IPS-NIHi7 (cell line): ENCODE data around the gene TTPAL.

ENCODE experiments used
- DNase-seq: peaks from one replicate; pipeline ENCODE4 v3.0.0; 2012; ENCODE audit warnings: mixed read lengths; ENCODE audit errors: extremely low spot score

The TTPAL gene

DNA sequence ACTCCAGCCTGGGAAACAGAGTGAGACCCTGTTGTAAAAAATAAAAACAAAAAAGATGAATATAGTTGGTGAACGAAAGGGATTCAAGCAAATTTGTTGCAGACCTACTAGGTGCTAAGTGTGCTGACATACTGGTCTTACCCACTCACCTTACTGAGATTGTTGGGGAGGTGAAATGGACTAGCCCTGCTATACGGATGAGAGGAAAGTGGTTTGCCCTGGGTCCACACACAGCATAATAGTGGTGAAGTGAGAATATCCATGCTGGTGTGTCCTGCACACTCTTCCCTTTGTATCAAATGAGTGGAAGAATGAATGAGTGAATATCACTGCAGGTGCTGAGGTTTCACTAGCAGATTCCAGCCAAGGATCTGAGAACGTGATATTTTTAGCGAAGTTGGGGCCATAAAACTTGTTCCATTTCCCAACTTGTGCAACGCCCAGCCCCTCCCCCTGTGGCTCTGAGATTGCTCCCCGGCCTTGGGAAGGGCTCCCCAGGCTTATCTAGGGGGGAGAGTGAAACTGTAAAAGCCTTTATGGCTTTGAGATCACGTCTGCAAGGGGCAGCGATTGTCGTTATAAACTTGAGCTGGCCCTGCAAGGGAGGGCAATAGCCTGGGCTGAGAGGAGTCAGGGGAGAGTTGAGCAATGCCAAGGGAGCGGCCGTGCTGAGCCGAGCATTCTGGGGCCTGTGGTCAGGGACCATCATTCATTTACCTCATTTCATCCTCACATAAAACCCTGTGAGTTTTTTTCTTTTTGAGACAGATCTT, 33.2 kb upstream of the TTPAL start:
- no peak for DNase-seq

DNA sequence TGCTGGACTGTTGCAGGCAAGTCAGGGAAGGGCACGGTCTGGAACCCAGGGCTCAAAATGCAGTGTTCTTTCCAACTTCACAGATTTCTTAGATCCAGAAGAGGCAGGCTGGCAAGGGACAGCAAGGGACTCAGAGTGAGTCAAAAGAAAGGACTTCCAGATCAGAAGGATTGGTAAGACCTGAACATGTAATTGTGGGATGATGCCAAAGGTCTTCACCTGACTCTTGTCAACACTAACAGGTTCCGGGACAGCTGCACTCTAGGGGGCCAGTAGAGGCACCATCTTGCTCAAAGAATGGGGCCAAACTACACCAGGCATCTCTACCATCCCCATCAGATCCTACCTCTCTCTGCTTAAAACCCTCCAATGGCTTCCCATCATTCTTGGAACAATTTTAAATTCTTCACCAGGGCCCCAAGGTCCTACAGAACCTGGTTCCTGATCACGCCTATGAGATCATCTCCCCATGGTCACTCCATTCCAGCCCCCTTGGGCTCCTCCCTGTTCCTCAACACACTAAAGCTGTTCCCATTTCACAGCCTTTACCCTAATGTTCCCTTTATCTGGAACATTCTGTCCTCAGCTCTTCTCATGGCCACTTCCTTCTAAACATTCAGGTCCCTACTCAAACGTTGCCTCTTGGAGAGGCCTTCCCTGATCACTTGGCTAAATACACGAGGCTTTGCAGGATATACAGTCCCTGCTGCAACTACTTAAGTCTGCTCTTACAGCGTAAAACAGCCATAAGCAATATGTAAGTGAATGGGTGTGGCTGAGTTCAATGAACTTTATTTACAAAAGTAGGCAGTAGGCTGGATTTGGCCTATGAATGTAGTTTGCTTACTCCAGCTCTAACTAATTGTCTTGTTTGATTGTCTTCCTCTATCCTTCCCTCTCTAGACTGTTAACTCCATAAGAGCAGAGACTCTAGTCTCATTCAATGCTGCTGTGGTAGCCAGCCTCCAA, 29.6 kb upstream of the TTPAL start:
- no peak for DNase-seq

DNA sequence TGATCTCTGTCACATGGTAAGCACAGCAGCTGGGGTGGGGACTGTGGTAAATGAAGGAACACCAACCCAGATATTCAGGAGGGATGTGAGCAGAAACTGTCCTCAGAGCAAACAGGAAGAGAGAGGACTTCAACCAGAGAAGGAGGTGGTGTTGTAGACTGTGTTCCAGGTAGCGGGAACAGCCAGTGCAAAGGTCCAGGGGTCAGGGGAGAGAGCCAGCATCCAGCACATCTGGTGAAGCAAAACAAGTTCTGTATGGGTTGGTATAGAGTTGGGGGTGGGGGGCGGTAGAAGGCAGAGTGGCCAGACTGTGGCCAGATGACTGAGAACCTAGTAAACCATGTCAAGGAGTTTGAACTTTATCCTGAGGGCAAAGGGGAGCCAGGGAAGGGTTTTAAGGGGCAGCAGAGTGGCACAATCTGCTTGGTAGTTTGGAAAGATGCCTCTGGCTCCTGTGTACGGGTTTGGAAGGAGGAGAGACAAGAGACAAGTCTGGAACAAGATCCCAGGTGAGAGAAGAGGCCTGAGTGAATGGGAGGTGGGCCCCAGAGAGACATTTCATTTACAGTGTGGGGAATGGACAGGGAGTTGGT, 27.8 kb upstream of the TTPAL start:
- DNase-seq, result no peak

DNA sequence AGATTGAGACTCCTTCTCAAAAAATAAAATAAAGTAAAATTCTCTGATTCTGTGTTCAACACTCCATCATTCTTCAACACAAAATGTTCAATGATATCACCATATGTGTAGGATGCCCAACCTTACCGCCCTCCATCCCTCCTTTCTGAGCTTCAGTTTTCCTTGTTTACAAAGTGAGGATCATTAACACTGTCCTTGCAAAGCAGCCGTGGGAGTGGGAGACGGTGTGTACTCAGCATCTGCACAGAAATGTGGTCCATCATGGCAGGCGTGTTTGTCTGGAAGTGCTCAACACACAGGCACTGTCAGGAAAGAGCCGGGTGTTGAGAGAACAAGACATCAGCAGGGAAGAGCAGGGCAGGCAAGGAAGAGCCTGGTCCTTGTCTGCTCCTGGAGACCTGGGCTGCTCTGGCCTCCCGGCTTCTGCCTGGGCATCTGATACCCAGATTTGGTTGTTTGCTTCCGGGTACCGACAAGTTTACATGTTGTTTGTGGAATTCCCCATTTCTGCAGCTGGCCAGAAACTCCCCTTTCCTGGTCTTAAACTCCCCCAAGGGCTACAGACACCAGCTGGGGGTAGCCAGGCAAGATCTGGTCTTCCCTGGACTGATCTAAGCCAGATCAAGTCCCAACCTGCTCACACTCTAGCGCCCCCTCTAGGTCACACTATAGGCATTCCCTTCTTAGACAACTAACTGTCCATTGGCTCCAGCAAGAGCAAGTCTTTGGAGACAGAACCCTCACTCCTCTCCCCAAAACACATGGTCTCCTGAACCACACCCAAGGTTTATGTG, 26.7 kb upstream of the TTPAL start:
- peak; percentile 86 for DNase-seq

DNA sequence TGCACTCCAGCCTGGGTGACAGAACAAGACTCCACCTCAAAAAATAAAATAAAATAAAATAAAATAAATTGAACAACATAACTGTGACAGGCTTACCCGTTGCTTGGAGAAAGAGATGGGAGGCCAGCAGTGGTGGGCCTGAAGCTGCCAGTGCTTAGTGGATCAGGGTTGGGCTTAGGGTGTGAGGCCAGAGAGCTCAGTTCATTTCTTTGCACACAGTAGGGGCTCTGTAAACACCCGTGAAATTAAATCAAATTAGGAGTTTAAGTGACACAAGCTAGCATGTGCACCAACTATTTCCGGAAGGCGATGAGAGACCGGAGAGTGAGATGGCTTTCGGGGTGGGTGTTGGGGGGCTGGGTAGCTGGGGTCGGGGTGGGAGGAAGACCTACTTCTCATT, 25.8 kb upstream of the TTPAL start:
- no peak for DNase-seq

DNA sequence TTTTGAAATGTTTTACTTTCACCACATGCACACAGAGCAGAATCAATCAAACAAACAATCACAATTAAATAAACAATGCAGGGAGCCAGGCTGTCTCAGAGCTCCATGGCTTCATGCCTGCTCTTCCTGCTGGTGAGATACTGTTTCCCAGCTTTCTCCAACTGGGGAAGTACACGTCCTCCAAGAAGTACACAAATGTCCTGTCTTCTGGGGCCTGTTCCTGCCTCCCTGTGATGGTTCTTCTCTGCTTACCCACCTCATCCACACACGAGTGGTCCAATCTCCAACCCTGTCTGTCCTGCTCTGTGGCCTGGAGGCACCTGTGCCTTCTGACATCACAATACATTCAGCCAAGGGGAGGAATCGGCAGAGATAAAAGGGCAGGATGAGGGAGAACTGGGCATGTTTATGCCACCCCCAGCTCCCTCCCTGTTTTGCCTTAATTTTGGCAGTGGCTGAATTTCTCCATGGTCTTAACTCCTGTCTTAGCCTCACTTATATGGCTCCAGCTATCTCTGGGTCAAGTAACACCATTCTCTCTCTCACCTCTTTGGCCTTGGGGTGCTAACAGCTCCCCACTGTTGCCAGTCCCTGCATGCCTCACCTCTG, 25.3 kb upstream of the TTPAL start:
- no peak for DNase-seq

DNA sequence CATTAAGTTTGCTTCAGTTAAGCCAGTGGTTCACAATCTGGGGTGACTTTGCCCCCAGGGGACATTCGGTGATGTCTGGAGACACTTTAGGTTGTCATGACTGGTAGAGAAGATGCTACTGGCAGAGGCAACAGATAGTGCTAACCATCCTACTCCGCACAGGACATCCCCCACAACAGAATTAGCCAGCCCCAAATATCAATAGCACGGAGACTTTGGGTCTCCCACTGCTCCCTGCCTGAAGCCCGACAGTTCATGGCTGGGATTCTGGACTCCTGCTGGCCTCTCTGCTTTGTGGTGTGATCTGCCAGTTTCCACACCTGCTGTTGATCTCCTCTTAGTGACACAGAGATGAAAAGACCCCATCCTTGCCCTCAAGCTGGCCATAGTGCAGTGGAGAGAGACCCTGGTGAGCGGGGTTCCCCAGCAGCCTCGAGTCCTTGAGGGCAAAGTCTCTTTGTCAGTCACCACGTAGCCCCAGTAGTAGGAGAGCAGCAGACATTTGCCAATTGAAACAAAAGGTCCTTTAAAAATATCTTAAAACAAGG, 24.7 kb upstream of the TTPAL start:
- no peak for DNase-seq

DNA sequence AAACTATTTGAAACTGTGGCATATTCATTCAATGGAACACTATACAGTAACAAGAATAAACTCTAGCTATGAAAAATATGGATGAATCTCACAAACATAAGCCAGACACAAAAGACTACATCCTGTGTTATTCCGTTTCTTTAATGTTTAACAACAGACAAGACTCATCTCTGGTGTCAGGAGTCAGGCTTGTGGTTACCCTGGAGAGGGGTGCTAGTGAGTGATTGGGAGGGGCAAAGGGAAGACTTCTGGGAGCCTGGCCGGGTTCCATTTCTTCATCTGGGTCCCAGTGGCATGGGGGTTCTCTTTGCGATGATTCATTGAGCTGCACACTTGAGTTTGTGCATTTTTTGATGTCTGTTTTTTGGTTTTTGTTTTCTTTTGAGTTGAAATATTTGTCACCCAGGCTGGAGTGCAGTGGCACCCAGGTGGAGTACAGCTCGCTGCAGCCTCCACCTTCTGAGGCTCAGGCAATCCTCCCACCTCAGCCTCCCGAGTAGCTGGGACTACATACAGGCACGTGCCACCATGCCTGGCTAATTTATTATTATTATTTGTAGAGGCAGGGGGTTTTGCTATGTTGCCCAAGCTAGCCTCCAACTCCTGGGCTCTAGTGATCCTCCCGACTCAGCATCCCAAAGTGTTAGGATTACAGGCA, 21.2 kb upstream of the TTPAL start:
- DNase-seq, result no peak

DNA sequence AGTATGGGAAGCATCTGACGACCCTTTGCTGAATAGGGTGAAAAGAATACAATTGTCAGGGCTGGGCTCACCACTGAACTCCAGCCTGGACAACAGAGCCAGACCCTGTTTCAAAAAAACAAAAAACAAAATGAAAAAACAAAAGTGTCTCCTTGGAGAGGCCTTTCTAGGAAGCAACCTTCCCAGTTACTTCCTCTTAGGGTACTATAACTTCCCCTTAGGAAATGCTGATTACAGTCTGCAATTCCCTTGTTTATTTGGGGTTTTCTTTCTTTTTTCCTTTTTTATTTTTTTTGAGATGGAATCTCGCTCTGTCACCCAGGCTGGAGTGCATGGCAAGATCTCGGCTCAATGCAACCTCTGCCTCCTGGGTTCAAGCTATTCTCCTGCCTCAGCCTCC, 20.5 kb upstream of the TTPAL start:
- no peak for DNase-seq

DNA sequence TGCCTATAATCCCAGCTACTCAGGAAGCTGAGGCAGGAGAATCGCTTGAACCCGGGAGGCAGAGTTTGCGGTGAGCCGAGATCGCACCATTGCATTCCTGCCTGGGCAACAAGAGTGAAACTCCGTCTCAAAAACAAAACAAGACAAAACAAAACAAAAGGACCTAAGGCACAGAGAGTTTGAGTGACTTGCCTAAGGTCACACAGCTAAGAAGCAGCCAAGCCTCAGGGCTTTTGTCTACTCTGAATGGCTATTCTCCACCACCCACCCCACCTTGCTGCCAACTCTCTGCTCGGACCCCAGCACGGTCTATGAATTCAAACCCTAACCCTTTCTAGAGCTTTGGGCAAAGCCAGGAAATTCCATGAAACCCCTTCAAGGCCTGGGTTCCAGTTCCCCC, 19.1 kb upstream of the TTPAL start:
- no peak for DNase-seq

DNA sequence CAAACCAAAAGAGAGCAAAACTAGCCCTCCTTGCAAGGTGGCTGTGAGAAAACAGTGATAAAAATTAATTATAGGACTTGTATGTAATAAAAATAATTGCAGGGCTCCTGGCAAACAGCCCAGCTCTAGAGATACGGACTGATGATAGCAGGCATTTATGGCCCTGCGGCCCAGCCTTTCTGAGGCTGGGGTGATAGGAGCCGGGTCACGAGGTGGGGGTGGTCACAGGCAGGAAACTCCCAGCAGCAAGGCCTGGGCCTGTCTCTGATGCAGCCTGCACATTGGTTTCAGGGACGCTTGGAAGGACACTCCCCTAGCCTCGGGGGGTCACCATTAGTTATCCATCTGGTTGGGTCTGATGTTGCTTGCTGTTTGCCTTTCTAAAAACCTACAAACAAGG, 18.7 kb upstream of the TTPAL start:
- no peak for DNase-seq

DNA sequence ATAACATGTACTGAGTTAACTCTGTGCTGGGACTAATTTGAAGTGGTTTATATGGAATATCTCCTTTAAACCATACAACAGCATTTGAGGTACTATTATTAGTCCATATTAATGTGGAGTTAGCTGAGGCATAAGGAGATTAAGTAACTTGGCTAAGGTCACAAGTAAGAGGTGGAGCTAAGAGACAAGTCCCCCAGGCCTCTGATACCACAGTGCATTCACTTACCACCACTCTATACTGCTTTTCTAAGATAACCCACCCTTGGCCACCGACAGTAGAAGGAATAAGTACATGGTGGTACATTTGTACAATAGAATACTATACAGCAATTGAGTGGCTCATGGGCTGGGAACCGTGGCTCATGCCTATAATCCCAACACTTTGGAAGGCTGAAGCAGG, 16.4 kb upstream of the TTPAL start:
- DNase-seq, result no peak

DNA sequence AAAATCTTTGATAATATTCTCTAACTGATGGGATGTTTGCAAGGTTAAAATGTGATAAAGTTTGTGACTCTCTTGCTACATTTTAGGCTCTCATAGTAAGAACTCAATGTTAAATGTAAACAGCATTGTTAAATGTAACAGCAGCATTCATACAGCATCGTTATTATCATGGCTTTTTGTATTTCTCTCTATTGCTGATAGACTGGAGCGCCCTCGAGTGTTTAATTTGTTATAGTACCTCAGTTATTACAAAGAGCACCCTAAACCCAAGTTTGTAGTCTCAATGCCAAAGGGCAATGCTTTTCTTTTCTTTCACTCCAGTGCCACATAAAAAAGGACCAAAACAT, 14.9 kb upstream of the TTPAL start:
- peak; percentile 27 for DNase-seq

DNA sequence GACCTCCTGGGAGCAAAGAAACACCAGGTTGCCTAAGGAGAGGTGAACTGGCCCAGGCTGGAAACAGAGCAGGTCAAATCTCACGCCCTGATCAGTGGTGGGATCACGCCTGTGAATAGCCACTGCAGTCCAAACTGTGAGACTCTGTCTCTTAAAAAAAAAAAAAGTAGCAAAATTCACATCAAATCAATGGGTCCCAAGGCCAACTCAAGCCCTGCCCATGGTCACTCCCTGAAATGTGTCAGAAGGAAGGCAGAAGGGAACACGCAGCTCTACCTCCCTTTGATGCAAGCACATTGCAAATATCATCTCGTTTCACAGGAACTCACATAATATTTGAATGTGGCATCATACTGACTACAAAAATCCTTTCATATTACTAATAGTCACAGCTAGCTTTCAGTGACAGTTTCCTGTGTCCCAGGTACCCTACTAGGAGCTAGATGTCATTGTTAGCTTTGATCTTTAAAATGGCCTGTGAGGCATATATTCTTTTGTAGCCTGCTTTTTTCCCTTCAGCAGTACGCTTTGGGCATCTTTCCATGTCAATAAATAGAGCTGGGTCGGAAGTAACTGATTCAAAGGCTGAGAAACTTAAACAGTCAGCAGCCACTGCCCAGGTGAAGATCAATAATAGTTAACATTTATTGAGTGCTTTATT, 14.4 kb upstream of the TTPAL start:
- DNase-seq, result no peak

DNA sequence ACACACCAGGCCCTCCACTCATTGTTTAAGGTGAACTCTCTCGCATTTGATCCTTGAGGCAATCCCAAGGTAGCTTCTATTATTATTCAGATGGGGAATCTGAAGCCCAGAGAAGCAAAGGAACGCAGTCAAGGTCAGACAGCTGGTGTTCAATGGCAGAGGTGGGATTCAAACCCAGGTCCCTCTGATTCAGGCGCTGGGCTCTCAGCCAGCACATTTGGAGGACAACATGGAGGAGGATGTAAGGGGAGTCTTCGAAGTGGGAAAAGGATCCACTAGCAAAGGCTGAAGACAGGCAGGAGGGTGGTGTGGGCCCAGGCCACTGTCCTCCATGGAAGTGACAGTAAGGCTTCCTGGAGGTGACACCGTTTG, 13.9 kb upstream of the TTPAL start:
- DNase-seq, result no peak

DNA sequence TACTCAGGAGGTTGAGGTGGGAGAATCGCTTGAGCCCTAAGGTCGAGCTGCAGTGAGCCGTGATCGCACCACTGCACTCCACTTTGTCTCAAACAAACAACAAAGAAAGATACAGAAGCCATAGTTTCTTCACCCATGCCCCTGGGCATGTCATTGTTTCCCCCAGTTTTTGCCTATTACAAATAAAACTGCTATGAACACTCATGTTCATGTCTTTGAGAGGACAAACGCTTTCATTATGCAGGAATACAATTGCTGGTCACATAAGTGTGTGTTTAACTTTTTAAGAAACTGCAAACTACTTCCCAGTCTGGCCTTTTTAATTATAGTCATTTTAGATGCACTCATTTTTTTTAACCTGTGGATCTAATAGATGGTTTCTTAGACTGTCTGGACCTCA, 12.2 kb upstream of the TTPAL start:
- DNase-seq, result no peak

DNA sequence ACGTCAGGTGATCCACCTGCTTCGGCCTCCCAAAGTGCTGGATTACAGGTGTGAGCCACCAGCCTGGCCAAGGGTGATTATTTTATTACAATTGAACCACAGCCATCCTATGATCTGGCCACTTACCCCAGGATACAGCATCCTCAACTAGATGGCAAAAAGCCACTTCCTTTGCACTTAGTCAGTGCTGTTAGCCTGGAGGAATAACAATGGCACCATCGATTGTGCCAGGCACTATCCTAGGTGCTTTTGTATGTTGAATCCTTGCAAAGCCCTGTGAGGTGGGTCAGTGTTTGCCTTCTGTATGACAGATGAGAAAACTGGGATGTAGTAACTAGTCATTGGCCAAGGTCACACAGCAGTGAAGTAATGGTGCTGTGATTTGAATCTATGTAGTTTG, 11.2 kb upstream of the TTPAL start:
- no peak for DNase-seq

DNA sequence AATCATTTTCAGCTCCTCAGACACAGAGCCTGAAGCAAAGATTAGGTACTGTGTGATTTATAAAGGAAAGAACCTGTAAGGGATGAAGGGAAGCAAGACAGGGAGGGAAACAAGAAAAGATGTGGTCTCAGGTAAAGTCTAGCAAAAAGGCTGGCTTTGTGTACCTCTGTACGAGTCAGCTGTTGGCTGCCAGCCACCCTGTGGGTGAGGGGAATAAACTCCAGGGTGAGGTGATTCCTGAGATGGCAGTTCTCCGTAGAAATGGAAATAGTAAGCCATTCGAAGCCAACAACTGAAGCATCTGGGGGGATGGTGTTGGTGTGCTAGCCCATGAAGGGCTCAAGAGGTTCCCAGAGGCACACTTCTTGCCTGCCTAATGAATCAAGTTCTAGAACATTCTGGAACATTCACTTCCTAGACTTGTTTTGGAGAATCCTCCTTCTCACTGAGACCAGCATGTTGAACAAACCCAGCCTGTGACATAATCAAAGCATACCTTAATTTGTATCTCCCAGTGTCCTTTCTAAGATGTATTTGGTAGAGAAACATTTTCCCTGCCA, 10.6 kb upstream of the TTPAL start:
- no peak for DNase-seq

DNA sequence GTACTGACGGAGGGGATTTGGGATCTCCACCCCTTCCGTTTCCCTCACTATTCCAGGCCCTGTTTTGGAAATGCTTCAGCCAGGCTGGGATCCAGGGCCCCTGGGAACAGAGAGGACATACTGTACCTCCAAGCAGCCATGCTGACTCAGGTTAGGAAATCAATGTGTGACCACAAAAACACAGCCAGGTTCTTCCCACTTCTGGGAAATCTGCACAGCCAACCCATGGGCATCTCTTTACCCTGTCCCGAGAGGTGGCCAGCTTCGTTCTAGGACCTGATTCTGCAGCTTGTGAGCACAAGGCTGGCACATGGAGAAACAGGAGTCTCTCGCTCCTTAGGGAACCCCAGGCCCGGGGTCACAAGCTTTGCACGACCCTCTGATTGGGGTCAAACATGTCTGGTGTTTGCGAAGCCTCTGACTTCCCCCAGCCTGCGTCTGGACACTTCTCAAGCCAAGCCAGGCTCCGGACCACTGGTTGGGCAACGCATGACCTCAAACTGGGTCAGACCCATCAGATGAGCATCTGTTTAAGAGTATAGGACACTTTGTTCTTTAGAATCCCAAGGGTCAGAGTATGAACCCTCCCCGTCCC, 8.3 kb upstream of the TTPAL start:
- DNase-seq, result peak; percentile 38
